Measurements from ENCODE around the gene NUDCD3. TPM values are rescaled to one million over a fixed set of nuclear protein-coding genes. Genes with fewer than 3 reads are reported as not detected.

The NUDCD3 gene
- total RNA-seq, 1 experiment from 2014 or later: 117 TPM

DNA sequence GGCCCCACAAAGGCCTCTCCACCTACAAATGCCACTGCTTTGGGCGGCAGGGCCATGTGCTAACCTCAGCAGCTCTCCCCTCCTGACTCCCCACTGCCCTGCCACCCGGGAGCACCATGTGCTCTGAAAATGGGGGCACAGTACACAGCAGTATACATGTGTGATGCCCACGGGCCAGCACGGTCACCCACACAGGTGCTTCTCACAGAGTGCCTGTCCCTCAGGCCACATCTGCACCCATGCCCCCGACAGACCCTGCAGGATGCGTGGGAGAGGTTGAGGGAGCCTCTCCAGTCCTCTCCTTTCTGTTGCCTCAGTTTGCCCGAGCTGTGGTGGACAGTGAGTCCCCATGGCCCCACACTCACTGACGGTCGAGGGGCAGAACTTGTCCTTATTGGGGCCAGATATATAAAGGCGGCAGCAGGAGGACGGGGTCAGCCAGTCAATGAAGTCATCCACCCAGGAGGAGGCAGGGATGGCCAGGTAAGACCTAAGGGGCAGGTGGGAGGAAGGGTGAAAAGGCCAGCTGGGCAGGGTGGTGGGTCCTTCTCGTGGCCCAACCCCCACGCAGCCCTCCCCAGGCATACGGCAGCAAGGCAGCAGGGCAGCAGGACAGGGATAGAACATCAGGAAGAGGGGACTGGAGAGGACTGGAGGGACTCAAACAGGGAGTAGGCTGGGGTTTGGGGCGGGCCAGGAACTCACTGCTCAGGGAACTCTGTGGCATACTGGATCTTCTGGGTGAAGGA, 31.1 kb upstream of the NUDCD3 start:
- CTCF ChIA-PET: no interaction called here
- in situ Hi-C loops (cut with HindIII; ENCODE audit: low pct_unique_long_range_greater_than_20kb, low sequenced_read_pairs) (no loop called here), intact Hi-C loops (cut with micrococcal nuclease; ENCODE audit: unreplicated experiment) (no loop called here)
- Histone ChIP-seq H3K9me3 (ENCODE audit: control insufficient read depth, insufficient read depth, low read depth, low read length) (0 out of 2 replicates have a peak, but pooled peaks cover 4% of the 10 kb centered on the region), H3K4me3 (ENCODE audit: low read depth in 2 of 2, low read length in 2 of 2) (no peak overlapping the region), H3K27me3 (ENCODE audit: control insufficient read depth, insufficient read depth, low read length) (no peaks in the 10 kb centered on the region), H3K27ac (ENCODE audit: low read length) (no peak overlapping the region), H3K4me1 (ENCODE audit: control insufficient read depth, insufficient read depth, low read length) (no peaks in the 10 kb centered on the region), H3K36me3 (ENCODE audit: control insufficient read depth, insufficient read depth, low read length) (no peaks in the 10 kb centered on the region)
- POLR2A ChIA-PET: no interaction called here
- no peak for ATAC-seq
- no peak for DNase-seq (ENCODE audit: low read depth, low spot score)
- no peak for TF ChIP-seq TCF7L2 (IDR thresholded peaks at IDR 0.05; ENCODE audit: low read depth, low read length)
- TF ChIP-seq SIN3A (IDR thresholded peaks at IDR 0.05; ENCODE audit: borderline replicate concordance, insufficient read depth, low read depth, low read length): no peak
- TF ChIP-seq POLR2AphosphoS5 (IDR thresholded peaks at IDR 0.05; ENCODE audit: low read depth, low read length): no peak
- TF ChIP-seq, protein P1, sequence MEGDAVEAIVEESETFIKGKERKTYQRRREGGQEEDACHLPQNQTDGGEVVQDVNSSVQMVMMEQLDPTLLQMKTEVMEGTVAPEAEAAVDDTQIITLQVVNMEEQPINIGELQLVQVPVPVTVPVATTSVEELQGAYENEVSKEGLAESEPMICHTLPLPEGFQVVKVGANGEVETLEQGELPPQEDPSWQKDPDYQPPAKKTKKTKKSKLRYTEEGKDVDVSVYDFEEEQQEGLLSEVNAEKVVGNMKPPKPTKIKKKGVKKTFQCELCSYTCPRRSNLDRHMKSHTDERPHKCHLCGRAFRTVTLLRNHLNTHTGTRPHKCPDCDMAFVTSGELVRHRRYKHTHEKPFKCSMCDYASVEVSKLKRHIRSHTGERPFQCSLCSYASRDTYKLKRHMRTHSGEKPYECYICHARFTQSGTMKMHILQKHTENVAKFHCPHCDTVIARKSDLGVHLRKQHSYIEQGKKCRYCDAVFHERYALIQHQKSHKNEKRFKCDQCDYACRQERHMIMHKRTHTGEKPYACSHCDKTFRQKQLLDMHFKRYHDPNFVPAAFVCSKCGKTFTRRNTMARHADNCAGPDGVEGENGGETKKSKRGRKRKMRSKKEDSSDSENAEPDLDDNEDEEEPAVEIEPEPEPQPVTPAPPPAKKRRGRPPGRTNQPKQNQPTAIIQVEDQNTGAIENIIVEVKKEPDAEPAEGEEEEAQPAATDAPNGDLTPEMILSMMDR (IDR thresholded peaks at IDR 0.05): no peak
- no TSS peak for BruUV-seq (replicated peaks)

DNA sequence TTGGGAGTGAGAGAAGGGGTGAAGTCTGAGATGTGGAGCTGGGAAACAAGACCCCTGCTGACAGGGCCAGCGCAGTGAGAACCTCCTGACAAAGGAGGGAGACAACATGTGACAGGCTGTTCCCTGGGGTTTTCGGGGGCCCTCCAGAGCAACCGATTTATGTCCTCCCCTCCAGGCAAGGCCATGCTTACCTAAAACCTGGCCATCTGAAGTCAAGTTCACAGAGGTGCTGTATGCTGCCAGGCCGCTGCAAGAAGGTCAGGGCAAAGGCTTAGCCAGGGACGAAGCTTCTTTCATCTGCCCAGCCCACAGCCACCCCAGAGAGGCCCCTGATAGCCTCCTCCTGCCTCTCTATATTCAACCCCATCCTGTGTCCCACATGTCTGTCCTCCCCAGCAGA, 30.1 kb upstream of the NUDCD3 start:
- Histone ChIP-seq H3K4me1 (ENCODE audit: control insufficient read depth, insufficient read depth, low read length) (no peaks in the 10 kb centered on the region), H3K9me3 (ENCODE audit: control insufficient read depth, insufficient read depth, low read depth, low read length) (0 out of 2 replicates have a peak, but pooled peaks cover 4% of the 10 kb centered on the region), H3K36me3 (ENCODE audit: control insufficient read depth, insufficient read depth, low read length) (no peaks in the 10 kb centered on the region), H3K4me3 (ENCODE audit: low read depth in 2 of 2, low read length in 2 of 2) (no peak overlapping the region), H3K27ac (ENCODE audit: low read length) (no peak overlapping the region), H3K27me3 (ENCODE audit: control insufficient read depth, insufficient read depth, low read length) (no peaks in the 10 kb centered on the region)
- POLR2A ChIA-PET: no interaction called here
- DNase-seq (ENCODE audit: low read depth, low spot score) (no peak), ATAC-seq (no peak)
- in situ Hi-C loops (cut with HindIII; ENCODE audit: low pct_unique_long_range_greater_than_20kb, low sequenced_read_pairs) (no loop called here), intact Hi-C loops (cut with micrococcal nuclease; ENCODE audit: unreplicated experiment) (no loop called here)
- TF ChIP-seq, protein P2, sequence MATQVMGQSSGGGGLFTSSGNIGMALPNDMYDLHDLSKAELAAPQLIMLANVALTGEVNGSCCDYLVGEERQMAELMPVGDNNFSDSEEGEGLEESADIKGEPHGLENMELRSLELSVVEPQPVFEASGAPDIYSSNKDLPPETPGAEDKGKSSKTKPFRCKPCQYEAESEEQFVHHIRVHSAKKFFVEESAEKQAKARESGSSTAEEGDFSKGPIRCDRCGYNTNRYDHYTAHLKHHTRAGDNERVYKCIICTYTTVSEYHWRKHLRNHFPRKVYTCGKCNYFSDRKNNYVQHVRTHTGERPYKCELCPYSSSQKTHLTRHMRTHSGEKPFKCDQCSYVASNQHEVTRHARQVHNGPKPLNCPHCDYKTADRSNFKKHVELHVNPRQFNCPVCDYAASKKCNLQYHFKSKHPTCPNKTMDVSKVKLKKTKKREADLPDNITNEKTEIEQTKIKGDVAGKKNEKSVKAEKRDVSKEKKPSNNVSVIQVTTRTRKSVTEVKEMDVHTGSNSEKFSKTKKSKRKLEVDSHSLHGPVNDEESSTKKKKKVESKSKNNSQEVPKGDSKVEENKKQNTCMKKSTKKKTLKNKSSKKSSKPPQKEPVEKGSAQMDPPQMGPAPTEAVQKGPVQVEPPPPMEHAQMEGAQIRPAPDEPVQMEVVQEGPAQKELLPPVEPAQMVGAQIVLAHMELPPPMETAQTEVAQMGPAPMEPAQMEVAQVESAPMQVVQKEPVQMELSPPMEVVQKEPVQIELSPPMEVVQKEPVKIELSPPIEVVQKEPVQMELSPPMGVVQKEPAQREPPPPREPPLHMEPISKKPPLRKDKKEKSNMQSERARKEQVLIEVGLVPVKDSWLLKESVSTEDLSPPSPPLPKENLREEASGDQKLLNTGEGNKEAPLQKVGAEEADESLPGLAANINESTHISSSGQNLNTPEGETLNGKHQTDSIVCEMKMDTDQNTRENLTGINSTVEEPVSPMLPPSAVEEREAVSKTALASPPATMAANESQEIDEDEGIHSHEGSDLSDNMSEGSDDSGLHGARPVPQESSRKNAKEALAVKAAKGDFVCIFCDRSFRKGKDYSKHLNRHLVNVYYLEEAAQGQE (IDR thresholded peaks at IDR 0.05; ENCODE audit: insufficient read depth in 1 of 2, low read depth in 2 of 2, low read length in 1 of 2): no peak
- TF ChIP-seq SIN3A (IDR thresholded peaks at IDR 0.05; ENCODE audit: borderline replicate concordance, insufficient read depth, low read depth, low read length): no peak
- TF ChIP-seq, protein P1 (IDR thresholded peaks at IDR 0.05): no peak
- no peak for TF ChIP-seq TCF7L2 (IDR thresholded peaks at IDR 0.05; ENCODE audit: low read depth, low read length)
- no peak for TF ChIP-seq POLR2AphosphoS5 (IDR thresholded peaks at IDR 0.05; ENCODE audit: low read depth, low read length)
- CTCF ChIA-PET: no interaction called here
- BruUV-seq (replicated peaks): no TSS peak
